ENCODE results near the gene KCNQ1.

KCNQ1 gene

GRCh38 chr11:2515401-2516275 is 70.8 kb downstream of the KCNQ1 start:
- DNase-seq, result no peak

GRCh38 chr11:2516276-2517015 is 71.6 kb downstream of the KCNQ1 start:
- no peak for DNase-seq

DNA sequence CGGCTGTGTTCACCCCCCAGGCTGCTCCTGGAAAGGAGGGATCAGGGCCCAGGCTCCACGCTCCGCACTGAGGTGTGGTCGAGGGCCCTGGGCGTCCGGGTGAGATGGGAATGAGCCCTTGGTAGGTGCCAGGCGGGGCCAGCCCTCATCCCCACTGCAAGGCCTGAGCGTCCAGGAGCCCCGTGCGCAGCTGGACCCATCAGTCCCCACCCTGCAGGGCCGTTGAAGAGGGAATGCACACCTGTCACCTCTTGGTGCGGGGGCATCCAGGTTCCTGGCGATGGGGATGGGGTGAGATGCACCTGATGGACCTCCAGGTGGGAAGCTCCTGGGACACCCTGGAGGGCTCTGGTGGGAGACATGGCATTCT is 72.2 kb downstream of the KCNQ1 start:
- no peak for DNase-seq

GRCh38 chr11:2517386-2518064 is 72.7 kb downstream of the KCNQ1 start:
- no peak for DNase-seq

GRCh38 chr11:2518111-2518982 is 73.5 kb downstream of the KCNQ1 start:
- no peak for DNase-seq

DNA sequence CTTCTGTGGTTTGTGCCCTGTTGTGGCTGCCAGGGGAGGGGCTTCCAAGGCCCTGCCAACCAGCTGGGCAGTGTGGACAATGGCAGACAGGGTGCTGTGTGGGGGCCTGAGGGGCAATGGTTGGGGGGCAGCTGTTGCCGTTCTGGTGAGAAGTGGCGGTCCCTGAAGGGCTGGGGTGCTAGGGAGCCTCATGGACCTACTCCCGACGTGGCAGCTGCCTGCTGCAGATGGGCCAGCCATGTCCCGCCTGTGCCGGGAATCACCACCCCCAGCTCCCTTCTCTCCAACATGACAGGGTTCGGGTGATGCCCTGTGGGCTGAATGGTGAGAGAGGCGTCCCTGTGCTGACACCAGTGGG is 74.2 kb downstream of the KCNQ1 start:
- DNase-seq, result no peak

- DNase-seq, result no peak
Observed at GRCh38 chr11:2519517-2519861, 74.7 kb downstream of the KCNQ1 start.

DNA sequence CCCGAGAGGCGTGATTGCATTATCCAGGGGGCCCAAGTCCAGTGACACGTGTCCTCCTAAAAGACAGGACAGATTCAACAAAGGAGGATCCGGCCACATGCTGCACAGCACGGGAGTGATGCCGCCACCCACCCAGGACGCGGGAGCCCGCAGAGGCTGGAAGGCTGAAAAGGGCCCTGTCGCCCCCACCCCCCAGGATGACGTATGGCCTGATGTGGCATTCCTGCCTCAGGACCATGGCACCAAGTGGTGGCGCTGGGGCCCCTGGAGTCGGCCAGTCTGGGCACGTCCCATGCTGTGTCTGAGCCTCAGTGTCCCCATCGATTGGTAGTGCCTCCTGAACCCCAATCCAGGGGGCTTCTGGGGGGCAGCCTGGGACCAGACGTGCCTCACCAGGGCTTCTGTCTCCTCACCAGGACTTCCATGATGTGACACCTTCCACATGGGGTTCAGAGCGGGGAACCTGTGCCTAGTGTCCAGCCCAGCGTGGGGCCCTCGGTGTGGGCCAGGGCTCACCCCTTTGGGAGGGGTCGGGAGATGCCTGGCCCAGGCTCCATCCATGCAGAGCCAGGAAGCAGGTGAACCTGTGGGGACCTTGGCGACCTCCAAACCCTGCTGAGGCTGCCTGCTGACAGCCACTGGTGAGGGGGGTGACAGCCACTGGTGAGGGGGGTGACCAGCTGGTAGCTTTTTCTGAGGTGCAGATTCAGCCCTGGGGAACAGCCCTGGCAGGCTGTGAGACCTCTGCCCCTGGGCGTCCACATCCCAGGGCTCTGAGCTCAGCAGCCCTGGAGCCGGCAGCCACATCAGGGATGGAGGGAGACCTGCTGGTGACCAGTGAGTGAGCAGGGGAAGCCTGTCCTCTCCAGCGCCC is 75.3 kb downstream of the KCNQ1 start:
- DNase-seq, result no peak

- no peak for DNase-seq
Observed at GRCh38 chr11:2520736-2521035, 75.9 kb downstream of the KCNQ1 start.

- DNase-seq, result no peak
Observed at GRCh38 chr11:2521081-2521732, 76.4 kb downstream of the KCNQ1 start.

DNA sequence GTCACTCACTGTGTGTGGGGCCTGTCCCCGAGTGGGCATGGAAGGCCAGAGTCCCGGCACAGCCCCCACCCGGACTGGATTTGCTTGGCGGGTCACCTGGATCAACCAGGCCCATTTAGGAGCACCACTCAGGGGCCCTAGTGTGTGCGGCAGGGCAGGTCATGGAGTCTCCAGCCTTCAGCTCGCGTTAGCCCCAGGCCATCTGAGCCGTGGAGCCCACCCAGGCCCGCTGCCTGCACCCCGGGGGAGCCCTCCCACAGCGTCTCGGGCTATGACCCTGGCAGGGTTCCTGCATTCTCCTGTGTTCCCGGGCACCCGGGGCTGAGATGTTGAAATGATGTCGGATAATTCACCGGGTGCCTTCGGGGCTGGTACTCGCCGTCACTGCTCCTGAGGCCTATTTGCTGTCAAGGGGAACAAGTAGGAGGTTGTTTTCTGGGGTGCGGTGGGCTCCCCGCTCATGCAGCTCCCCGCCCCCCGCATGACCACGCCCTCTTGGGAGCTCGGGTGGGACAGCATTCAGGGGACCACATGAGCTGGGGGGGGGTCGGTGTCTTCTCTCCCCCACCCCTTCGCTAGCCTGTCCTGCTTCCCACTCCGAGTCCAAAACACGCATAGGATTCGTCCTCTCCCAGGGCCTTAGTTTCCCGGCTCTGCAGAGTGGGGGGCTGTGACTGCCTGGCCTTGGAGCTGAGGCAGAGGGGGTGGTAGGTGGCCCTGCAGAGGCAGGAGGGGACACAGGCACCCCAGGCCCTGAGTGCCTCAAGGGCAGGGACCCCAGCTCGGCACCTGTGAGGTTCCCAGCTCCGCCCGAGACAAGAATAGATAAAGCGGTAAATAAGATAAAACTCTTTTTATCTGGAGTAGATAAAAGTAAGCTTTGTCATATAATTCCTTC is 77.2 kb downstream of the KCNQ1 start:
- no peak for DNase-seq

GRCh38 chr11:2522631-2523255 is 77.9 kb downstream of the KCNQ1 start:
- DNase-seq, result no peak

DNA sequence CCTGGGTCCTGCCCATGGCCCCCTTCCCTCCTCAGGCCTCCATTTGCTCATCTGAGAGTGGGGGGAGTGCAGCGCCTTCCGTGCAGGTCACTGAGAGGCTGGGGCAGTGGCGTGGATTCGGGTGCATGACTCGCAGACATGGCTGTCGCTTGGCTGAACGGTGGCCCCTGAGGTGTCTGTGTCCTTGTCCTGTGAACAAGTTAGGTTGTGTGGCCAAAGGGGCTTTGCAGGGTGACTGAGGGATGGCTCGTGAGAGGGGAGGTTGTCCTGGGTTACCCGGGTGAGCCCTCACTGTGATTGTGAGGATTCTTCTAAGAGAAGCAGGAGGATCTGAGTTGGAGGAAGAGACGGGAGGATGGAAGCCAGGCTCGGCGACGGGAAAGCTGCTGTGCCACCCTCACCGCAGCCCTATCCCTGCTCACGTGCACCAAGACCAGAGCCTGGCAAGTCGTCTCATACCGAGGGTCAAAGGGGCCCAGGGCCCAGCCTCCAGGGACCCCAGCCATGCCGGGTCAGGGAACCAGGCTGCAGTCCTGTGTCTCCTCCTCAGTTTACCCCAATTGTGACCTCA is 79.1 kb downstream of the KCNQ1 start:
- DNase-seq, result no peak

GRCh38 chr11:2524446-2525165 is 79.8 kb downstream of the KCNQ1 start:
- DNase-seq, result no peak

DNA sequence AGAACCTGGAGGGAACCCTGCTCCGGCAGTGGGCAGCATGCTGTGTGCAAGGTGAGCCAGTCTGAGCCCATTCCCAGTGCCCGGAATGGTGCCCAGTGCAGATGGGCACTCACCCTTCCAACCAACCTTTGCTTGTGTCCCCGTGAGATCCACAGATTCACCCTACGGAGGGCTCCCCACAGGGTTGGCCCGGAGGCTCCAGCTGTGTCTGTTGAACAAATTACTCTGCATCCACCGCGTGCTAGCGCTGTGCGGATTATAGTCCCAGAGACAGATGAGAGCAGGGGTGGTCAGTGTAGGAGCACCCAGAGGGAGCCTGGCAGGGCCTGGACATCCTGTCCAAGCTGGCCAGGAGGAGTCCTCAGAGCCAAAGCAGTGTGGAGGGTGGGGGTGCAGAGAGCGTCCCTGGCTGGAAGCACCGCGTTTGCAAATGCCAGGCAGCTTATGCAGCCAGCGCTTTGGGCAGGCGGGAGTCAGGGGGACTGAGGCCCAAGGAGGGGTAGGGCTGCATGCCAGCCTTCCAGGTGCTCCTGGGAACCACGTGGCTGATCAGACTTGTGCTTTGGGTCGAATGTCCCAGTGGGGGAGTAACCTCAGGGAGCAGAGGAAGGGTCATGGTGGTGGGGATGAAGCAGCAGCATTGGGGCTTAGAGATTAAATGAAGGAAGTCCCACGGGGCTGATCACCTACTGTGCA is 80.5 kb downstream of the KCNQ1 start:
- DNase-seq, result no peak

- DNase-seq, result no peak
Observed at GRCh38 chr11:2525941-2526807, 81.4 kb downstream of the KCNQ1 start.

GRCh38 chr11:2526808-2527381 is 82.1 kb downstream of the KCNQ1 start:
- DNase-seq, result no peak
